Measurements from ENCODE around the gene PPP2R3A. TPM values are rescaled to one million over a fixed set of nuclear protein-coding genes. Genes with fewer than 3 reads are reported as not detected.
"Not testable (repeated sequence)": the region's sequence is repeated elsewhere in the genome, so short reads cannot be mapped to it uniquely, and the experiment has no call there.

PPP2R3A gene
- total RNA-seq, 1 donor from 2014 or later: 25.9 TPM

GRCh38 chr3:136141891-136142290 is 176.4 kb downstream of the PPP2R3A start:
- H3K4me3 ChIP-seq (ENCODE audit: low read depth, low read length): no peak overlapping the region
- TF ChIP-seq CTCF (conservative IDR thresholded peaks at IDR 0.05; ENCODE audit: low read depth, low read length): no peak

GRCh38 chr3:136142592-136142991 is 177.1 kb downstream of the PPP2R3A start:
- H3K4me3 ChIP-seq (ENCODE audit: low read depth, low read length): no peak overlapping the region
- DNase-seq (ENCODE audit: low read depth): peak; percentile 80
- TF ChIP-seq CTCF (conservative IDR thresholded peaks at IDR 0.05; ENCODE audit: low read depth, low read length): no peak

More at GRCh38 chr3:136141891-136142290, 176.4 kb downstream of the PPP2R3A start:
- no peak for DNase-seq (ENCODE audit: low read depth)

- not testable (repeated sequence) for H3K4me3 ChIP-seq (ENCODE audit: low read depth, low read length); DNase-seq (ENCODE audit: low read depth)
Observed at GRCh38 chr3:136144397-136144796, 178.9 kb downstream of the PPP2R3A start.

GRCh38 chr3:136146981-136147729 is 181.6 kb downstream of the PPP2R3A start:
- no peak overlapping the region for H3K4me3 ChIP-seq (ENCODE audit: low read depth, low read length)
- no peak for TF ChIP-seq CTCF (conservative IDR thresholded peaks at IDR 0.05; ENCODE audit: low read depth, low read length)
- no peak for DNase-seq (ENCODE audit: low read depth)

GRCh38 chr3:136149667-136150066 is 184.1 kb downstream of the PPP2R3A start:
- TF ChIP-seq CTCF (conservative IDR thresholded peaks at IDR 0.05; ENCODE audit: low read depth, low read length): no peak
- no peak for DNase-seq (ENCODE audit: low read depth)
- no peak overlapping the region for H3K4me3 ChIP-seq (ENCODE audit: low read depth, low read length)

GRCh38 chr3:136151219-136151618 is 185.7 kb downstream of the PPP2R3A start:
- H3K4me3 ChIP-seq (ENCODE audit: low read depth, low read length): no peak overlapping the region
- TF ChIP-seq CTCF (conservative IDR thresholded peaks at IDR 0.05; ENCODE audit: low read depth, low read length): no peak

GRCh38 chr3:136152176-136152843 is 186.8 kb downstream of the PPP2R3A start:
- no peak overlapping the region for H3K4me3 ChIP-seq (ENCODE audit: low read depth, low read length)
- no peak for DNase-seq (ENCODE audit: low read depth)
- no peak for TF ChIP-seq CTCF (conservative IDR thresholded peaks at IDR 0.05; ENCODE audit: low read depth, low read length)

More at GRCh38 chr3:136151219-136151618, 185.7 kb downstream of the PPP2R3A start:
- DNase-seq (ENCODE audit: low read depth): no peak
